ENCODE results near the gene ASB7. TPM values are rescaled to one million over a fixed set of nuclear protein-coding genes. Genes with fewer than 3 reads are reported as not detected.

Gene ASB7
- total RNA-seq, 1 experiment from 2014 or later = 17.9 TPM

GRCh38 chr15:100650685-100651084, 48.3 kb downstream of the ASB7 start:
- CTCF ChIA-PET = interaction anchor here (0.6 to 0.9 kb wide), 2 partner anchors 19 to 357 kb away, joined by 3 read pairs; no protein-coding TSS in a partner anchor
- Histone ChIP-seq H3K79me2 (ENCODE audit: low read depth) (0 out of 2 replicates have a peak, but pooled peaks cover 6% of the 10 kb centered on the region), H3K9me3 (ENCODE audit: insufficient read depth, low read depth) (no peaks in the 10 kb centered on the region), H3K4me1 (replicated peaks; ENCODE audit: insufficient read depth) (no peaks in the 10 kb centered on the region), H3K27ac (no peak overlapping the region), H2AFZ (no peak overlapping the region), H3K27me3 (ENCODE audit: insufficient read depth, low read depth) (no peaks in the 10 kb centered on the region), H4K20me1 (ENCODE audit: insufficient read depth) (no peaks in the 10 kb centered on the region), H3K36me3 (ENCODE audit: low read depth) (no peaks in the 10 kb centered on the region), H3K4me3 (no peak overlapping the region), H3K4me2 (no peak overlapping the region), H3F3A (ENCODE audit: insufficient read depth, low read depth) (peaks cover 10% of the 10 kb centered on the region; the same call in 1 of the 2 replicates), H3K9me2 (ENCODE audit: insufficient read depth) (no peaks in the 10 kb centered on the region)
- no peak for DNase-seq
- TF ChIP-seq EZH2 (IDR thresholded peaks at IDR 0.05; ENCODE audit: low read depth) = no peak
- TF ChIP-seq, protein P1, sequence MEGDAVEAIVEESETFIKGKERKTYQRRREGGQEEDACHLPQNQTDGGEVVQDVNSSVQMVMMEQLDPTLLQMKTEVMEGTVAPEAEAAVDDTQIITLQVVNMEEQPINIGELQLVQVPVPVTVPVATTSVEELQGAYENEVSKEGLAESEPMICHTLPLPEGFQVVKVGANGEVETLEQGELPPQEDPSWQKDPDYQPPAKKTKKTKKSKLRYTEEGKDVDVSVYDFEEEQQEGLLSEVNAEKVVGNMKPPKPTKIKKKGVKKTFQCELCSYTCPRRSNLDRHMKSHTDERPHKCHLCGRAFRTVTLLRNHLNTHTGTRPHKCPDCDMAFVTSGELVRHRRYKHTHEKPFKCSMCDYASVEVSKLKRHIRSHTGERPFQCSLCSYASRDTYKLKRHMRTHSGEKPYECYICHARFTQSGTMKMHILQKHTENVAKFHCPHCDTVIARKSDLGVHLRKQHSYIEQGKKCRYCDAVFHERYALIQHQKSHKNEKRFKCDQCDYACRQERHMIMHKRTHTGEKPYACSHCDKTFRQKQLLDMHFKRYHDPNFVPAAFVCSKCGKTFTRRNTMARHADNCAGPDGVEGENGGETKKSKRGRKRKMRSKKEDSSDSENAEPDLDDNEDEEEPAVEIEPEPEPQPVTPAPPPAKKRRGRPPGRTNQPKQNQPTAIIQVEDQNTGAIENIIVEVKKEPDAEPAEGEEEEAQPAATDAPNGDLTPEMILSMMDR (conservative IDR thresholded peaks at IDR 0.05) = peak; percentile 58
- no TSS peak for BruUV-seq (replicated peaks)
- intact Hi-C loops (cut with micrococcal nuclease; ENCODE audit: unreplicated experiment) = no loop called here
- POLR2A ChIA-PET (ENCODE audit: unreplicated experiment) = interaction anchor here (0.5 kb wide), 1 partner anchor 638 kb away, joined by 7 read pairs; no protein-coding TSS in a partner anchor

GRCh38 chr15:100651253-100651652, 48.9 kb downstream of the ASB7 start:
- Histone ChIP-seq H4K20me1 (ENCODE audit: insufficient read depth) (no peaks in the 10 kb centered on the region), H2AFZ (no peak overlapping the region), H3K27ac (no peak overlapping the region), H3K79me2 (ENCODE audit: low read depth) (0 out of 2 replicates have a peak, but pooled peaks cover under 1% of the 10 kb centered on the region), H3K4me1 (replicated peaks; ENCODE audit: insufficient read depth) (no peaks in the 10 kb centered on the region), H3F3A (ENCODE audit: insufficient read depth, low read depth) (peaks cover 10% of the 10 kb centered on the region; the same call in 1 of the 2 replicates), H3K9me2 (ENCODE audit: insufficient read depth) (no peaks in the 10 kb centered on the region), H3K36me3 (ENCODE audit: low read depth) (no peaks in the 10 kb centered on the region), H3K4me2 (no peak overlapping the region), H3K27me3 (ENCODE audit: insufficient read depth, low read depth) (no peaks in the 10 kb centered on the region), H3K9me3 (ENCODE audit: insufficient read depth, low read depth) (no peaks in the 10 kb centered on the region), H3K4me3 (no peak overlapping the region)
- ChIA-PET CTCF (interaction anchor here (0.6 kb wide), 1 partner anchor 7 kb away, joined by 3 read pairs; no protein-coding TSS in a partner anchor), POLR2A (ENCODE audit: unreplicated experiment) (no interaction called here)
- intact Hi-C loops (cut with micrococcal nuclease; ENCODE audit: unreplicated experiment) = no loop called here
- BruUV-seq (replicated peaks) = no TSS peak
- DNase-seq = no peak
- TF ChIP-seq, protein P1 (conservative IDR thresholded peaks at IDR 0.05) = no peak

- no peak for DNase-seq
- Histone ChIP-seq H3F3A (ENCODE audit: insufficient read depth, low read depth) (peaks cover 10% of the 10 kb centered on the region; the same call in 1 of the 2 replicates), H3K36me3 (ENCODE audit: low read depth) (no peaks in the 10 kb centered on the region), H3K27me3 (ENCODE audit: insufficient read depth, low read depth) (no peaks in the 10 kb centered on the region), H3K27ac (no peak overlapping the region), H3K9me3 (ENCODE audit: insufficient read depth, low read depth) (no peaks in the 10 kb centered on the region), H3K4me1 (replicated peaks; ENCODE audit: insufficient read depth) (no peaks in the 10 kb centered on the region), H2AFZ (no peak overlapping the region), H3K4me3 (no peak overlapping the region), H4K20me1 (ENCODE audit: insufficient read depth) (no peaks in the 10 kb centered on the region), H3K9me2 (ENCODE audit: insufficient read depth) (no peaks in the 10 kb centered on the region), H3K79me2 (ENCODE audit: low read depth) (no peaks in the 10 kb centered on the region), H3K4me2 (no peak overlapping the region)
- POLR2A ChIA-PET (ENCODE audit: unreplicated experiment) = interaction anchor here (0.7 kb wide), 1 partner anchor 324 kb away, joined by 3 read pairs; no protein-coding TSS in a partner anchor
- no TSS peak for BruUV-seq (replicated peaks)
- CTCF ChIA-PET = no interaction called here
- TF ChIP-seq, protein P1 (conservative IDR thresholded peaks at IDR 0.05) = no peak
- no peak for TF ChIP-seq EZH2 (IDR thresholded peaks at IDR 0.05; ENCODE audit: low read depth)
- intact Hi-C loops (cut with micrococcal nuclease; ENCODE audit: unreplicated experiment) = no loop called here
These were observed 49.7 kb downstream of the ASB7 start for GRCh38 chr15:100652116-100652515.

Measured in PC-9 (cell line).